Smooth muscle cell (in vitro differentiated cells): ENCODE measurements around the gene GDF15. TPM values are rescaled to one million over a fixed set of nuclear protein-coding genes. Genes with fewer than 3 reads are reported as not detected.

Experiments used
- DNase-seq: peaks from one replicate; lab custom pipeline; 2025; ENCODE audit not compliant: unreplicated experiment; lab: John Stamatoyannopoulos, UW
- H2AFZ ChIP-seq: fragments of 200-600 bp; sonication (generic); 2 replicates; pipeline ENCODE4 v1.6.0; 2016; ENCODE audit warnings: antibody characterized with exemption, low read depth, mild to moderate bottlenecking
- H3F3A ChIP-seq: fragments of 200-600 bp; sonication (generic); 2 replicates; pipeline ENCODE4 v1.6.0; 2017; ENCODE audit warnings: antibody characterized with exemption, low read depth
- H3K27ac ChIP-seq: fragments of 200-600 bp; sonication (generic); 2 replicates; pipeline ENCODE4 v1.5.1; 2016; ENCODE audit warnings: low read depth, mild to moderate bottlenecking
- H3K27me3 ChIP-seq: fragments of 200-600 bp; sonication (generic); 2 replicates; pipeline ENCODE4 v1.6.1; 2016; ENCODE audit warnings: low read depth, mild to moderate bottlenecking
- H3K36me3 ChIP-seq: fragments of 200-600 bp; sonication (generic); 2 replicates; pipeline ENCODE4 v1.5.1; 2016; ENCODE audit warnings: low read depth
- H3K4me1 ChIP-seq: fragments of 200-600 bp; sonication (generic); 2 replicates; pipeline ENCODE4 v1.5.1; 2016; ENCODE audit warnings: low read depth
- H3K4me2 ChIP-seq: fragments of 200-600 bp; sonication (generic); 2 replicates; pipeline ENCODE4 v1.6.0; 2016; ENCODE audit warnings: mild to moderate bottlenecking
- H3K4me3 ChIP-seq: fragments of 200-600 bp; sonication (generic); 2 replicates; pipeline ENCODE4 v1.5.1; 2016; ENCODE audit warnings: mild to moderate bottlenecking
- H3K79me2 ChIP-seq: fragments of 200-600 bp; sonication (generic); 2 replicates; pipeline ENCODE4 v1.6.0; 2016; ENCODE audit warnings: low read depth, mild to moderate bottlenecking
- H3K9ac ChIP-seq: fragments of 200-600 bp; sonication (generic); 2 replicates; pipeline ENCODE4 v1.6.0; 2016; ENCODE audit warnings: low read depth
- H3K9me3 ChIP-seq: fragments of 200-600 bp; sonication (generic); replicated peaks from 2 replicates; pipeline ENCODE4 v1.5.1; 2016; ENCODE audit warnings: low read depth
- H4K20me1 ChIP-seq: fragments of 200-600 bp; sonication (generic); 2 replicates; pipeline ENCODE4 v1.6.0; 2016; ENCODE audit warnings: low read depth
- WGBS: methylation state at CpG from one replicate; pipeline ENCODE4 v1.1.7; 2016; ENCODE audit warnings: low lambda C conversion rate; 5-methylcytosine and 5-hydroxymethylcytosine counted together
- polyA plus RNA-seq: library from polyadenylated mRNA; unstranded; fragments of >200 nt; fragmentation: Nextera tagmentation; extraction: Ambion mirVana; gene quantifications from 2 replicates; pipeline ENCODE4 v1.2.1, GENCODE V29; 2016
- total RNA-seq: library from RNA; depleted of rRNA; stranded (reverse); fragments of >200 nt; gene quantifications from 2 replicates; pipeline ENCODE4 v1.2.3, GENCODE V29; 2014
- TF ChIP-seq, protein P1 (sequence below): fragments of 200-600 bp; sonication (generic); IDR thresholded peaks from 2 replicates; pipeline ENCODE4 v1.5.1; 2017; ENCODE audit warnings: borderline replicate concordance, mild to moderate bottlenecking, antibody characterized with exemption; ENCODE audit not compliant: insufficient read depth, poor library complexity, severe bottlenecking

Gene GDF15
- total and polyA plus RNA-seq, 2 experiments from 2014 or later: 30.9 to 42.8 TPM

- peaks cover 10% of the 10 kb centered on the region for H3K79me2 ChIP-seq
- no peaks in the 10 kb centered on the region for H3K9me3 ChIP-seq
- peak overlapping the region; percentile 94 for H3K9ac ChIP-seq
- H4K20me1 ChIP-seq: peaks cover 34% of the 10 kb centered on the region
- H3K4me1 ChIP-seq: peaks cover 28% of the 10 kb centered on the region
- H2AFZ ChIP-seq: no peak overlapping the region
- 3% methylated on average over 45 of the region's 77 CpGs for WGBS
- peak overlapping the region; percentile 97 for H3K27ac ChIP-seq
- H3F3A ChIP-seq: peaks cover under 1% of the 10 kb centered on the region
- TF ChIP-seq, protein P1, sequence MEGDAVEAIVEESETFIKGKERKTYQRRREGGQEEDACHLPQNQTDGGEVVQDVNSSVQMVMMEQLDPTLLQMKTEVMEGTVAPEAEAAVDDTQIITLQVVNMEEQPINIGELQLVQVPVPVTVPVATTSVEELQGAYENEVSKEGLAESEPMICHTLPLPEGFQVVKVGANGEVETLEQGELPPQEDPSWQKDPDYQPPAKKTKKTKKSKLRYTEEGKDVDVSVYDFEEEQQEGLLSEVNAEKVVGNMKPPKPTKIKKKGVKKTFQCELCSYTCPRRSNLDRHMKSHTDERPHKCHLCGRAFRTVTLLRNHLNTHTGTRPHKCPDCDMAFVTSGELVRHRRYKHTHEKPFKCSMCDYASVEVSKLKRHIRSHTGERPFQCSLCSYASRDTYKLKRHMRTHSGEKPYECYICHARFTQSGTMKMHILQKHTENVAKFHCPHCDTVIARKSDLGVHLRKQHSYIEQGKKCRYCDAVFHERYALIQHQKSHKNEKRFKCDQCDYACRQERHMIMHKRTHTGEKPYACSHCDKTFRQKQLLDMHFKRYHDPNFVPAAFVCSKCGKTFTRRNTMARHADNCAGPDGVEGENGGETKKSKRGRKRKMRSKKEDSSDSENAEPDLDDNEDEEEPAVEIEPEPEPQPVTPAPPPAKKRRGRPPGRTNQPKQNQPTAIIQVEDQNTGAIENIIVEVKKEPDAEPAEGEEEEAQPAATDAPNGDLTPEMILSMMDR: no peak
- H3K36me3 ChIP-seq: no peaks in the 10 kb centered on the region
- H3K4me2 ChIP-seq: peak overlapping the region; percentile 90
- H3K27me3 ChIP-seq: no peaks in the 10 kb centered on the region
- DNase-seq: peak; percentile 93
- H3K4me3 ChIP-seq: peak overlapping the region; percentile 63
Observed at GRCh38 chr19:18428787-18429674, 43.1 kb downstream of the GDF15 start.

DNA sequence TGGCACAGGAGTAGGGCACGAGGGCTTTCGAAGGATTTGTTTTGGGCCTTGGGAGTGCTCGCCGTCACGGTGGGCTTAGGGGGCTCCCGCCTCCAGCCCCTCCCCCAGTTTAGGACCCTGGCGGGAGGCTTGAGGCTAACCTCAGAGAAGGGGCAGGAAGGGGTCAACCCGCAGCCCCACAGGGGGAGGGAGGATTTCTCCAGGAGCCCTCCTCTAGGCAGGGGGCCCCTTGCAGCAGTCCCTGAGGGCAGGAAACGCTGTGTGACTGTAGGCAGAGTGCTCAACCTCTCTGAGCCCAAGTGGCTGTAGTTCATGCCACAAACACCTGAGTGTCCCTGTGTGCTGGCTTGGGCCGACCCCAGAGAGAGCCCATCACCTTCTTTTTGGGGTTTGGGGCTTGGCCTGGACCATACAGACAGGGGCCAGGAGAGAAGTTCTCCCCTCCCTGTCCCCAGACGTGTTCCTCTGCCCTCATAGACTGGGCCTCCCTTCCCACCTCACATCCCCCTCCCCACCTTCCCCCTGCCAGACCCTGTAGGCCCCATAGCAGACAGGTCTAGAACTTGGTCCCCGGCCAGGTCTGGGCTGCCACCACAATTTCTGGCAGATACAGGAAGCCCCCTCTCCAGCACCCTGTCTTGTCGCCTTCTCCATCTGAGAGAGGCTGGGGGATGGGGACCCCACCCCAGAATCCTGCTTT is 43.9 kb downstream of the GDF15 start:
- peaks cover 8% of the 10 kb centered on the region for H3K79me2 ChIP-seq
- peaks cover 26% of the 10 kb centered on the region for H4K20me1 ChIP-seq
- H3K9me3 ChIP-seq: no peaks in the 10 kb centered on the region
- 46% methylated on average over 10 of the region's 13 CpGs for WGBS
- no peak overlapping the region for H2AFZ ChIP-seq
- DNase-seq: no peak
- H3K36me3 ChIP-seq: no peaks in the 10 kb centered on the region
- peaks cover 26% of the 10 kb centered on the region for H3K4me1 ChIP-seq
- peak overlapping the region; percentile 97 for H3K27ac ChIP-seq
- TF ChIP-seq, protein P1: no peak
- H3K27me3 ChIP-seq: no peaks in the 10 kb centered on the region
- peak overlapping the region; percentile 90 for H3K4me2 ChIP-seq
- peak overlapping the region; percentile 63 for H3K4me3 ChIP-seq
- H3F3A ChIP-seq: peaks cover 8% of the 10 kb centered on the region
- H3K9ac ChIP-seq: peak overlapping the region; percentile 94

- Histone ChIP-seq H4K20me1 (peaks cover 21% of the 10 kb centered on the region), H3K4me3 (no peak overlapping the region), H3K36me3 (no peaks in the 10 kb centered on the region), H3K27me3 (no peaks in the 10 kb centered on the region), H2AFZ (no peak overlapping the region), H3K27ac (no peak overlapping the region), H3K9me3 (no peaks in the 10 kb centered on the region), H3K9ac (no peak overlapping the region), H3K4me2 (no peak overlapping the region), H3F3A (peaks cover 8% of the 10 kb centered on the region), H3K4me1 (peaks cover 26% of the 10 kb centered on the region), H3K79me2 (peaks cover 7% of the 10 kb centered on the region)
- DNase-seq: no peak
- TF ChIP-seq, protein P1: no peak
- WGBS: 88% methylated on average over 14 of the region's 21 CpGs
Observed at GRCh38 chr19:18430417-18431144, 44.6 kb downstream of the GDF15 start.
